Ovary (tissue), 9 donors: ENCODE measurements around the gene PSMC1. TPM values are rescaled to one million over a fixed set of nuclear protein-coding genes. Genes with fewer than 3 reads are reported as not detected.

Experiments
- DNase-seq, 5 donors: peaks; one replicate each; pipeline ENCODE4 v3.0.0-alpha.2; 2019 to 2020
- H3K27ac ChIP-seq, 2 donors: fragments of 200-600 bp; one replicate each; pipeline versions ENCODE4 v1.5.1 to v1.8.0; 2019 to 2022
- H3K27me3 ChIP-seq: fragments of 200-600 bp; one replicate; pipeline ENCODE4 v1.8.0; 2022
- H3K36me3 ChIP-seq: fragments of 200-600 bp; sonication (generic); one replicate; pipeline ENCODE4 v1.5.1; 2019
- H3K4me1 ChIP-seq: one replicate; pipeline ENCODE4 v1.8.1; 2013; ENCODE audit warnings: mild to moderate bottlenecking, moderate library complexity; ENCODE audit not compliant: insufficient read depth
- H3K4me3 ChIP-seq: fragments of 200-600 bp; sonication (generic); one replicate; pipeline ENCODE4 v1.5.1; 2017
- H3K9me3 ChIP-seq, 2 donors: fragments of 200-600 bp in 1 of 2; sonication (generic) in 1 of 2; one replicate each; pipeline versions ENCODE4 v1.5.1 to v1.8.1; 2013 to 2019; ENCODE audit warnings: mild to moderate bottlenecking in 1 of 2, moderate library complexity in 1 of 2
- CTCF ChIP-seq, 3 donors: fragments of 450-650 bp in 2 of 3; fragments of 200-600 bp in 1 of 3; IDR thresholded peaks; one replicate each; pipeline versions ENCODE4 v1.5.1 to v1.8.0; 2016 to 2022; ENCODE audit warnings: antibody characterized with exemption in 3 of 3, mild to moderate bottlenecking in 1 of 3
- EP300 ChIP-seq: sonication (generic); formaldehyde crosslinking; IDR thresholded peaks from one replicate; pipeline ENCODE4 v1.6.1; 2017; ENCODE audit warnings: antibody characterized with exemption
- POLR2A ChIP-seq: fragments of 450-650 bp; IDR thresholded peaks from one replicate; pipeline ENCODE4 v1.6.1; 2017; ENCODE audit warnings: antibody characterized with exemption, mild to moderate bottlenecking, moderate library complexity
- WGBS, 3 donors: extraction: QIAGEN DNeasy Blood & Tissue Kit in 1 of 3; methylation state at CpG; one replicate each; pipeline versions ENCODE4 v1.1.5 to v1.1.7; 2013 to 2017; 5-methylcytosine and 5-hydroxymethylcytosine counted together
- intact Hi-C, 4 donors: fragments of 100-400 bp; cut with DNase I; formaldehyde crosslinking; loops; one replicate each; pipeline versions ENCODE4 v1.11.0 to v1.15.1; 2022 to 2023
- polyA plus RNA-seq, 2 donors: library from polyadenylated mRNA; stranded (reverse); fragments of 200-250 nt in 1 of 2; fragments of 350-450 nt in 1 of 2; fragmentation: Illumina TruSeq in 1 of 2; extraction: RNeasy Lipid Tissue Mini Kit (QIAGEN cat#74804) in 1 of 2; gene quantifications; one replicate each; pipeline ENCODE4 v1.2.3, GENCODE V29; 2013 to 2014
- total RNA-seq, 7 donors: library from RNA; depleted of rRNA in 2 of 7; stranded (reverse); fragments of >200 nt in 2 of 7; fragmentation: NEBNext Ultra II Directional in 3 of 7; extraction: Animal tissue kit (Norgen Biotek cat#: 25700) in 3 of 7; gene quantifications; one replicate each; pipeline versions ENCODE4 v1.1.0 to v1.2.4, GENCODE V29; 2016 to 2023
- donor health status: DM: no; HTN: no; CAD: no; lungs with moderate emphysema.
- donor health status: DM: no; HTN: no; CAD: no.
- donor health status: Bipolar disorder and iron deficiency.
- donor health status: DM: yes; HTN: yes; CAD: no.
- donor health status: DM: no; HTN: no; CAD: no.
- donor health status: DM: yes; HTN: yes; CAD: no.

Gene PSMC1
- total and polyA plus RNA-seq, 9 donors, result 32.3 to 212 (median 66.8) TPM

DNA sequence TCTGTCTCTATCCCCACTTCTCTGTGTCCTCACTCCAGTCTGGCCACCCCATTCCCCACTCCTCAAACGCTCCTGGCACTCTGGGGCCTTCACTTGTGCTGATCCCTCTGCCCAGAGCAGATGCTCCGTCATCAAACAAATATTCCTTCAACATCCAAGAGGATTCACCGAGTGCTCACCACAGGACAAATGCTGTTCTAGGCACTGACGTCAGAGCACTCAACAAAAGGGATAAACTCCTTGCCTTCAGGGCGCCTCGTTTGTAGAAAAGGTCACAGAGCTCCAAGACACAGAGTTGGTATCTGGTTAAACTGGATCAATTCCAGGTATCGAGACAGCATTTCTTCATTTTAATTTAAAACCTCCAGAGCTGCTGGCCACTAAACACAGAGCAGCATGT is 35.3 kb downstream of the PSMC1 start:
- no peaks in the 10 kb centered on the region for H3K9me3 ChIP-seq
- no peaks in the 10 kb centered on the region for H3K4me1 ChIP-seq
- no peaks in the 10 kb centered on the region for H3K36me3 ChIP-seq
- TF ChIP-seq EP300 (no peak), POLR2A (no peak), CTCF (IDR thresholded peaks at IDR 0.05) (no peak)
- intact Hi-C loops, result loop anchor here in 1 of 4 donors (10.0 kb wide), 2 partner anchors 463 to 883 kb away; no protein-coding TSS in a partner anchor
- no peaks in the 10 kb centered on the region for H3K27me3 ChIP-seq
- no peak for DNase-seq
- 83 to 86% (median 85%) methylated on average over 7 of the region's 7 CpGs for WGBS, 3 donors
- no peak overlapping the region for H3K27ac ChIP-seq
- H3K4me3 ChIP-seq, result no peak overlapping the region

DNA sequence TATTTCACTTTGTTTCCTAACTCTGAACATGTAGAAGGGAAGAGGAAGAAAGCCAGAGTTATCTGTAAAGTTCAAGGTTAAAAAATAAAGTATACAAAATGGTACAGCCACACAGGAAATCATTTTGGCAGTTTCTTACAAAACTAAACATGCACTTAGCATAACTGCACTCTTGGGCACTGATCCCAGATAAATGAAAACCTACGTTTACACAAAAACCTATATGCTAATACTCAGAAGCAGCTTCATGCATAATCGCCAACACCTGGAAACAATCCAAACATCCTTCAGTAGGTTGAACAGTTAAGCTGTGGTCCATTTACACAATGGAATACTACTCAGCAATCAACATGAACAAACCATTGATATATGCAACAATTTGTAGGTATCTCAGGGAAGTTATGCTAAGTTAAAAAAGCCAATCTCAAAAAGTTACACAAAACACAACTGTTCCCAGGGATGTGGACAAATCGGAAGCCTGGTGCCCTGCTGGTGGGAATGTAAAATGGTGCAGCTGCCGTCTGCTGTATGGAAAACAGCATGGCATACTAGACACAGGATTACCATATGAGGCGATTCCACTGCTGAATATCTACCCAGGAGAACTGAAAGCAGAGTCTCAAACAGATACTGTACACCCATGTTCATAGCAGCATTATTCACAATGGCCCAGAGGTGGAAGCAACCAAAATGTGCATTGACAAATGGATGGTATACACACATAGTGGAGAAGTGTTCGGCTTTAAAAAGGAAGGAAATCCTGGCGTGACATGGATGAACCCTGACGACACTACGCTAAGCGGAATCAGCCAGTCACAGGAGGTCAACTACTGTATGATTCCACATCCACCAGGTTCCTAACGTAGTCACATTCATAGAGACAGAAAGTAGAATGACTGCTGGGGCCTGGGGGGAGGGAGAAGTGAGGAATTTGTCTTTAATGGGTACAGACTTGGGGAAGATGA is 37.7 kb downstream of the PSMC1 start:
- no peak for DNase-seq
- no peaks in the 10 kb centered on the region for H3K4me1 ChIP-seq
- TF ChIP-seq POLR2A (no peak), CTCF (IDR thresholded peaks at IDR 0.05) (no peak), EP300 (no peak)
- 87 to 88% (median 87%) methylated on average over 11 of the region's 11 CpGs for WGBS, 3 donors
- no peak overlapping the region for H3K27ac ChIP-seq
- H3K9me3 ChIP-seq, result no peaks in the 10 kb centered on the region
- no peaks in the 10 kb centered on the region for H3K27me3 ChIP-seq
- no peak overlapping the region for H3K4me3 ChIP-seq
- intact Hi-C loops, result loop anchor here in 1 of 4 donors (10.0 kb wide), 2 partner anchors 461 to 881 kb away; no protein-coding TSS in a partner anchor
- no peaks in the 10 kb centered on the region for H3K36me3 ChIP-seq

GRCh38 chr14:90294872-90295271 is 38.5 kb downstream of the PSMC1 start:
- Histone ChIP-seq H3K27me3 (no peaks in the 10 kb centered on the region), H3K4me3 (no peak overlapping the region), H3K4me1 (no peaks in the 10 kb centered on the region), H3K27ac (no peak overlapping the region), H3K36me3 (no peaks in the 10 kb centered on the region), H3K9me3 (no peaks in the 10 kb centered on the region)
- intact Hi-C loops, result loop anchor here in 1 of 4 donors (10.0 kb wide), 2 partner anchors 460 to 880 kb away; no protein-coding TSS in a partner anchor
- 77 to 87% (median 87%) methylated on average over 2 of the region's 2 CpGs for WGBS, 3 donors
- no peak for TF ChIP-seq POLR2A
- no peak for TF ChIP-seq CTCF (IDR thresholded peaks at IDR 0.05)
- TF ChIP-seq EP300, result no peak
- DNase-seq, result no peak

GRCh38 chr14:90295870-90296516 is 39.6 kb downstream of the PSMC1 start:
- no peaks in the 10 kb centered on the region for H3K9me3 ChIP-seq
- no peak for DNase-seq
- WGBS, 3 donors, result 76 to 80% (median 78%) methylated on average over 5 of the region's 5 CpGs
- H3K4me1 ChIP-seq, result no peaks in the 10 kb centered on the region
- TF ChIP-seq POLR2A (no peak), CTCF (IDR thresholded peaks at IDR 0.05) (no peak), EP300 (no peak)
- no peaks in the 10 kb centered on the region for H3K27me3 ChIP-seq
- no peak overlapping the region for H3K27ac ChIP-seq
- H3K36me3 ChIP-seq, result no peaks in the 10 kb centered on the region
- intact Hi-C loops, result loop anchor here in 1 of 4 donors (10.0 kb wide), 2 partner anchors 459 to 879 kb away; no protein-coding TSS in a partner anchor
- H3K4me3 ChIP-seq, result no peak overlapping the region
